Ascending aorta (tissue), 2 donors: ENCODE results near the gene SUSD6. TPM values are rescaled to one million over a fixed set of nuclear protein-coding genes. Genes with fewer than 3 reads are reported as not detected.

ENCODE experiments used
- DNase-seq, 2 donors: peaks; one replicate each; pipeline ENCODE4 v3.0.0-alpha.2; 2019; ENCODE audit warnings: low spot score in 2 of 2
- H3K27ac ChIP-seq, 2 donors: fragments of 200-600 bp; sonication (generic); one replicate each; pipeline ENCODE4 v1.5.1; 2016 to 2017; ENCODE audit warnings: mild to moderate bottlenecking in 1 of 2
- H3K27me3 ChIP-seq: fragments of 200-600 bp; sonication (generic); one replicate; pipeline ENCODE4 v1.5.1; 2017
- H3K36me3 ChIP-seq, 2 donors: fragments of 200-600 bp; sonication (generic); one replicate each; pipeline ENCODE4 v1.5.1; 2016
- H3K4me1 ChIP-seq, 2 donors: fragments of 200-600 bp; sonication (generic); one replicate each; pipeline ENCODE4 v1.5.1; 2016 to 2017; ENCODE audit warnings: mild to moderate bottlenecking in 1 of 2
- H3K4me3 ChIP-seq, 2 donors: fragments of 200-600 bp; sonication (generic); one replicate each; pipeline ENCODE4 v1.5.1; 2016 to 2017; ENCODE audit warnings: mild to moderate bottlenecking in 1 of 2
- H3K9me3 ChIP-seq, 2 donors: fragments of 200-600 bp; sonication (generic); one replicate each; pipeline ENCODE4 v1.5.1; 2016
- intact Hi-C: fragments of 100-400 bp; cut with DNase I; formaldehyde crosslinking; loops from one replicate; pipeline ENCODE4 v1.15.1; 2023
- total RNA-seq: library from RNA; depleted of rRNA; stranded (reverse); fragments of >200 nt; gene quantifications from one replicate; pipeline ENCODE4 v1.1.0, GENCODE V29; 2016
- TF ChIP-seq, protein P1 (sequence below), 3 experiments: fragments of 200-600 bp in 2 of 3; fragments of 450-650 bp in 1 of 3; sonication (generic) in 2 of 3; IDR thresholded peaks; one replicate each; pipeline ENCODE4 v1.5.1; 2016 to 2019; ENCODE audit warnings: antibody characterized with exemption in 3 of 3, mild to moderate bottlenecking in 1 of 3, moderate library complexity in 1 of 3

The SUSD6 gene
- total RNA-seq, 1 donor from 2014 or later, result 23.3 TPM

DNA sequence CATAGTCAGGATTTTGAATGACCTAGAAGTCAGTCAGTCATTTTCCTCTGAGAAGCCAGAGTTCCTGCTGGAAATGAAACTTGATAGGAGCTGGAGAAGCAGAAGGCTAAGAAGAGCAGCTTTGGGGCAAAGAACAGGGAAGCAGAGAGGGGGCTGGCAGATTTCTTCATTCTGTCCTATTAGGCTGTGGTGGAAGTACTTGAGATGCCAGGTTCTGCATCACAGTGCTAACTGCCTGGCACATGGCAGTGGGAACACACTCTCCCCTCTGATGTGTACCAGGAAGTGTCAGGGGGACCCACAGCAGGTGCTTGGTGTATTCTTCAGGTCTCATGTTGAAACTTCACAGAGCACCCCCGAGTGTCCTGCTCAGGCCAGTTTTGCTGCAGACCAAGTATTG, 61.0 kb downstream of the SUSD6 start:
- intact Hi-C loops, result loop anchor here (5.0 kb wide), 1 partner anchor 45 kb away; no protein-coding TSS in a partner anchor
- Histone ChIP-seq H3K27me3 (no peaks in the 10 kb centered on the region), H3K9me3 (no peaks in the 10 kb centered on the region), H3K4me3 (no peak overlapping the region), H3K27ac (peak overlapping the region in 1 of 2 donors; percentile 62), H3K36me3 (no peaks in the 10 kb centered on the region), H3K4me1 (peaks cover 7 to 69% of the 10 kb centered on the region in 2 donors)
- TF ChIP-seq, protein P1, sequence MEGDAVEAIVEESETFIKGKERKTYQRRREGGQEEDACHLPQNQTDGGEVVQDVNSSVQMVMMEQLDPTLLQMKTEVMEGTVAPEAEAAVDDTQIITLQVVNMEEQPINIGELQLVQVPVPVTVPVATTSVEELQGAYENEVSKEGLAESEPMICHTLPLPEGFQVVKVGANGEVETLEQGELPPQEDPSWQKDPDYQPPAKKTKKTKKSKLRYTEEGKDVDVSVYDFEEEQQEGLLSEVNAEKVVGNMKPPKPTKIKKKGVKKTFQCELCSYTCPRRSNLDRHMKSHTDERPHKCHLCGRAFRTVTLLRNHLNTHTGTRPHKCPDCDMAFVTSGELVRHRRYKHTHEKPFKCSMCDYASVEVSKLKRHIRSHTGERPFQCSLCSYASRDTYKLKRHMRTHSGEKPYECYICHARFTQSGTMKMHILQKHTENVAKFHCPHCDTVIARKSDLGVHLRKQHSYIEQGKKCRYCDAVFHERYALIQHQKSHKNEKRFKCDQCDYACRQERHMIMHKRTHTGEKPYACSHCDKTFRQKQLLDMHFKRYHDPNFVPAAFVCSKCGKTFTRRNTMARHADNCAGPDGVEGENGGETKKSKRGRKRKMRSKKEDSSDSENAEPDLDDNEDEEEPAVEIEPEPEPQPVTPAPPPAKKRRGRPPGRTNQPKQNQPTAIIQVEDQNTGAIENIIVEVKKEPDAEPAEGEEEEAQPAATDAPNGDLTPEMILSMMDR (IDR thresholded peaks at IDR 0.05), result no peak
- no peak for DNase-seq

DNA sequence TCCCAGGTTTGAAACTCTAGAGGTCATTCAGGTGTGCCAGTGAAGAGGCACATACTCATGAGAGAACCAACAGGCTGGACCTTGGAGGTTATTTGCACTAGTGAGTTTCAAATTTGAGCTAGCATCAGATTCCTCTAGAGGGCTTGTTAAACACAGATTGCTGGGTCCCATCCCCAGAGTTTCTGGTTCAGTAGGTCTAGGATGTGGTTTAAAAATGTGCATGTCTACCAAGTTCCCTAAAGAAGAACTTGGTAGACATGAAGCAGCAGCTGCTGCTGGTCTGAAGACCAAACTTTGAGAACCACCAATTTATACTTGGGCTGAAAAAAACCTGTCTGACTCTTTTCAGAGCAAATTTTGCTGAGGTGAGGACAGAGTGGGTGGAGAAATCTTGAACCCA, 61.7 kb downstream of the SUSD6 start:
- intact Hi-C loops, result loop anchor here (5.0 kb wide), 1 partner anchor 44 kb away; no protein-coding TSS in a partner anchor

DNA sequence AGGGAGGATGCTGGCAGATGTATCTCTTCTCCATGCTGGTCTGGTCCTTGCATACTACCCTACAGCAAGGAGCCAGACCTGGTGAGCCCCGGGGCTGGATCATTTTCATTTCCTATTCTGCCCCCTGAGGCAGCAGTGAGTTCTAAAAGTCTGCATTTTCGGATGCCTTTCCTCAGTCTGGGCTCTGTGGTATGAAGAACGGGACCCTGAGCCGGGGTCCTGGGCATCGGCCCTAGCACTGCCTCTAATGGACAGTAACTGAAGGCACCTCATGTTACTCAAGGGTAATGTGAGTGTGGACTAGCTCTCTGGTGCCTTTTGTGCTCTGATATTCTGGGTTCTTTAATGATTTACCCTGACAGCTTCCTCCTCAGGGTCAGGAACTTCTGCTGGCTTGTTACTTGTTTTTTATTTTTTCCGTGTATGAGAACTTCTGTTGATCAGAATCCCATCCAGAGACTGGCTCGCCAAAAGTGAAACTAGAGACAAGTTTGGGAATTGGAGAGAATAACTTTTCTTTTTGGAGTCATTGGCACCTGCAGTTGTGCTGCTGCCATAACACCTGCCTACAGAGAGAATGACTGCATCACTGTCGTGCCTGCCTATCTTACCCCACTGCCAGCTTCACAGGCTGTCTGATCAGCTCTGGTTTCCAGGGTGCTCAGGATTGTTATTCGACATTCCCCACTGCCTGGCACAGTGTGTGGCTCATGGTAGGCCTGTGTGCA, 62.3 kb downstream of the SUSD6 start:
- H3K9me3 ChIP-seq, result no peaks in the 10 kb centered on the region
- no peak for DNase-seq
- TF ChIP-seq, protein P1 (IDR thresholded peaks at IDR 0.05), result no peak
- H3K4me3 ChIP-seq, result no peak overlapping the region
- intact Hi-C loops, result loop anchor here (5.0 kb wide), 1 partner anchor 44 kb away; no protein-coding TSS in a partner anchor
- peak overlapping the region; percentile 62 to 64 for H3K27ac ChIP-seq
- no peaks in the 10 kb centered on the region for H3K36me3 ChIP-seq
- H3K4me1 ChIP-seq, result peaks cover 7 to 60% of the 10 kb centered on the region in 2 donors
- H3K27me3 ChIP-seq, result no peaks in the 10 kb centered on the region

More for the DNA sequence above, 61.7 kb downstream of the SUSD6 start:
- Histone ChIP-seq H3K4me1 (peaks cover 7 to 65% of the 10 kb centered on the region in 2 donors), H3K27me3 (no peaks in the 10 kb centered on the region), H3K36me3 (no peaks in the 10 kb centered on the region), H3K27ac (peak overlapping the region; percentile 62 to 64), H3K4me3 (no peak overlapping the region), H3K9me3 (no peaks in the 10 kb centered on the region)
- TF ChIP-seq, protein P1 (IDR thresholded peaks at IDR 0.05), result no peak
- no peak for DNase-seq

DNA sequence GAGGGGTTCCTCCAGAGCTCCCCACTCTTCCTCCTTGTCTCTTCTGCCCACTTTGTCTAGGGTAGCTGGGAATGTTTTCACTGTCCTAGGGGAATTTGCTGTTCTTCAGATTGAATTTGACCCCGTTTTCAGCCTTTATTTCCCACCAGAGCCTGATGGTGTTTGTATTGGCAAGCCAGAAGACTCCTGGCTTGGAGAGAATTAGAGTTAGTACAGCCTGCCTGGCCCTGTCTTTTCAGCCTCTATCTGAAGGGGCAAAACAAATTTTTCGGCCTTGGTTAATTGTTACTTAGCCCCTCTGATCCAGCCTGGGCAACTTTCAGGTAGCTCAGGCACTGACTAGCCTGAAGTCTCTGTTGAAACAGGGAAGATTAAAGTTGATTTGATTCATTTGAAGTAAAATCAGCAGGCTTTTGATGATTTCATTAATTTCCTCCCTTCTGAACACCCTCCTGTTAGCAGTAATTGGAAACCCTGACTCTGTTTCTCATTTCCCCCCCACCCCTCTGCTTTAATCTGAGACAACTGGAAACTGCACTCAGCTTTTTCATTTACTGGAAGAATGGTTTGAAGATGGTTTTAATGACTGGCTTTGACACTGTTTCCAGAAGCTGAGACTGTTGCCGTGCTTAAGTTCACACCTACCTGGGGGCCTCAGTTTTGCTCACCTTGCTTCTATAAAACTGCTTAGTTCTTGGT, 63.3 kb downstream of the SUSD6 start:
- H3K36me3 ChIP-seq, result no peaks in the 10 kb centered on the region
- DNase-seq, result no peak
- intact Hi-C loops, result loop anchor here (5.0 kb wide), 1 partner anchor 43 kb away; no protein-coding TSS in a partner anchor
- H3K27me3 ChIP-seq, result no peaks in the 10 kb centered on the region
- H3K4me3 ChIP-seq, result no peak overlapping the region
- H3K9me3 ChIP-seq, result no peaks in the 10 kb centered on the region
- TF ChIP-seq, protein P1 (IDR thresholded peaks at IDR 0.05), result no peak
- H3K27ac ChIP-seq, result peak overlapping the region; percentile 62 to 64
- H3K4me1 ChIP-seq, result peaks cover 7 to 54% of the 10 kb centered on the region in 2 donors

DNA sequence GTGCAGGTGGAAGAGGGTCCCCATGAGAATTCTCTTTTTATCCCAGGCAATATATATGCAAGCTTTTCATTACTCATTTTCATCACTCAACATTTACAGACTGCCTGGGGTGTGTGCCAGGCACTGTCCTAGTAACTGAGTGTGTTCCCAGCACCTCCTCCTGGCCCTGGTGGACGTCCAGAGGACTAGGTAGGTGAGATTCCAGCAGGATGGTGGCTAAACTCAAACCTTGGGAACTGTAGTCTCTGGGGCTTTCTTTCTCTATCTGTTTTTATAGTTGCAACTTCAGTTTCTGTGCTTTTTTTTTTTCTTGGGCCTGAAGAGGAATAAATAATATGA, 63.8 kb downstream of the SUSD6 start:
- H3K4me1 ChIP-seq, result peaks cover 7 to 50% of the 10 kb centered on the region in 2 donors
- intact Hi-C loops, result no loop called here

More for the DNA sequence above, 63.8 kb downstream of the SUSD6 start:
- H3K27me3 ChIP-seq, result no peaks in the 10 kb centered on the region
- DNase-seq, result no peak
- H3K9me3 ChIP-seq, result no peaks in the 10 kb centered on the region
- H3K36me3 ChIP-seq, result no peaks in the 10 kb centered on the region
- TF ChIP-seq, protein P1 (IDR thresholded peaks at IDR 0.05), result peak in 1 of 3 experiments; percentile 6
- H3K4me3 ChIP-seq, result no peak overlapping the region
- H3K27ac ChIP-seq, result peak overlapping the region in 1 of 2 donors; percentile 64
